ENCODE data around the gene TLCD3B. TPM values are rescaled to one million over a fixed set of nuclear protein-coding genes. Genes with fewer than 3 reads are reported as not detected.

The TLCD3B gene
- total RNA-seq, 1 donor from 2014 or later = not detected

DNA sequence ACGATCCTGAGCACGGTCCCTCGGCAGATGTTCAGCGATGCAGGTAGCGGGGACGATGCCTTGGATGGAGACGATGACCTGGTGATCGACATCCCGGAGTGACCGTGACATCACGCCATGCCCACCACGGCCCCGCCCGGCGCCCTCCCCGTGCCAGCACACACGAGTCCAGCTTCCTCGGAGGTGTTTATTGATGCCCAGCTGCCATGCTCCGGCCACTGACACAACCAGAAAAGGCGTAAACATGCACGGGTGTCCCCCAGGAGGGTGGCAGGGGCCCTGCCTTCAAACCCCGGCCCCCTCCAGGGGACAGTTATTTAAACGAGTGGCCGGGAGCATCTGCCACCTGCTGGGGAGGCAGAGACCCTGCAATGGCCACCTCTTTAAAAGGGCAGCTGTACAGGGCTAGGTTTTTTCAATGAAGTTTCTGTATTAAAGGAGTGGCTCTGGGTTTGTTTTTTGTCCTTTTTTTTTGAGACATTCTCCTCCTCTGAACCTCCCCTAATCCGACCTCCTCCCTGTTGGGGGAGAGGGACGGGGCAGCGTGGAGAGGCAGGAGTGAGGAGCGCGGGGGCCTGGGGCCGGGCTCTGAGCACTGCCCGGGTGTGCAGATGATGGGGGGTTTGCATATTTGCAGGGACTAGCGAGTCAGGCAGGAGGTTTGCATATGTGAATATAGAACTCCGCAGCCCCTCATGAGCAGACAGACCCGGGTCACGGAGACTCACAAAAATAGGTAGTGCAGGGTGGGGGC, 25.6 kb downstream of the TLCD3B start:
- DNase-seq (ENCODE audit: low read depth in 2 of 2) = peak; percentile 25 to 61

GRCh38 chr16:30004811-30005242, 26.2 kb downstream of the TLCD3B start:
- no peak for DNase-seq (ENCODE audit: low read depth in 2 of 2)

DNA sequence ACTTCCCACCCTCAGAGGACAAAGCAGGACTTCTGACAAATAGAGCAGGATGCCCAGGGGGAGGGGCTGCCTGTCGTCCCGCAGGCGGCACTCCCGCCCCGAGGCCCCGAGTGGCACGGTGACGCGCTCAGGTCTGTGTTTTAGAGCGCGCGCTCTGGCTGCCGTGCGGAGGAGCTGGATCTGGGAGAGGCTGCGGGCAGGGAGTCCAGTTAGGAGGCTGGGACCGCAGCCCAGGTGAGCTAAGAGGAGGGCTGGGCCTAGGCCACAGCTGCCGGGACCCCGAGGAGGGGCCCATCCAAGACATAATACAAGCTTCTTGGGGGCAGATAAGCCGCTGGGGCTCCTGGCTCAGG, 26.7 kb downstream of the TLCD3B start:
- DNase-seq (ENCODE audit: low read depth in 2 of 2) = no peak

GRCh38 chr16:30003670-30004423, 27.2 kb downstream of the TLCD3B start:
- no peak for DNase-seq (ENCODE audit: low read depth in 2 of 2)

- DNase-seq (ENCODE audit: low read depth in 2 of 2) = no peak
These were observed 28.3 kb downstream of the TLCD3B start for GRCh38 chr16:30002614-30003346.

DNA sequence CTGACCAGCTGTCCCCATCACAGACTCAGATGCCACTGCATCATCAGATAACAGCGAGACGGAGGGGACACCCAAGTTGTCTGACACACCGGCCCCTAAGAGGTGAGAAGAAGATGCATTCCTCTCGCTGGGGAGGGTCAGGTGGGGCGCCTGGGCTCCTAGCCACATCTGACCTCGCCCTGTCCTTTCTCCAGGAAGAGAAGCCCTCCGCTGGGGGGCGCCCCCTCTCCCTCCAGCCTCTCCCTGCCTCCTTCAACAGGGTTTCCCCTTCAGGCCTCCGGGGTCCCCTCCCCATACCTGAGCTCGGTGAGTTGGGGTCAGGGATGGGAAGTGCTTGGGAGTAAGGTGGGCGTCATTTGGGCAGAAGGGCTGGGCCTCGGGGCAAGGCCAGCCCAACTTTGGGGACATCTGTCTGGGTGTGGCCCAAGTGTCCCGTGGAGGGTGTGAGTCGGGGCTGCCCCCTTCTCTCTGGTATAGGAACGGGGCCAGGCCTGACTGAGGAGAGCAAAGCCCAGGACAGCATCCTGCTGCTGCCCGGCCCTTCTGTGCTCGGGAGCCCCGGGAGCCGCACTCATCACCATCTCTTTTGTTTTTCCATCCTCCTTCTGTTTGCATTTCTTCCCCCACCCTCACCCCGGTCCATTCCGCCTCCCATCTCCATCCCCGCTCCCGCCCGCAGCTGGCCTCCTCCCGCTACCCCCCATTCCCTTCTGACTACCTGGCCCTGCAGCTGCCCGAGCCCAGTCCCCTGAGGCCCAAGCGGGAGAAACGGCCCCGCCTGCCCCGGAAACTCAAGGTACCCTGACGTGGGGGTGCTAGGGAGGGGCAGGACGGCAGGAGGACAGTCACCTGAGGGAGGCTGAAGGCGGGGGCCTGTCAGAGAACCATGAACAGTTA, 30.1 kb downstream of the TLCD3B start:
- DNase-seq (ENCODE audit: low read depth in 2 of 2) = no peak

DNA sequence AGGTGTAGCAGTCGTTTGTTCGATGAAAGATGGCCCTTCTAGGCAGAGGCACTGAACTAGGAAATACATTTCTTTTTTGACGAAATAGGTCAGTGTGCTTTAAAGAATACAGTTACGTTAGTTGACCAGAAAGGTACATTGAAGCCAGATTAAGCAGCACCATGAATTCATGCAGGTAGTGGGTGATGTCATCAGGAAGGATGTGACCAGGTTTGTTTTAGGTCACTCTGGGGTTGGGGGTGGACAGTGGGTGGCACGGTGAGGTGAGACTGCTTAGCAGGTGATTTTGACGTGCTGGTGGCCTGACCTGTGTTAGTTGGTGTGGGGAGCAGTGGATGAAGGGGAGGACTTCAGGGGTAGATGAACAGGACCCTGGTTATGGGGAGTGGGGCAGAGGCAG, 31.5 kb downstream of the TLCD3B start:
- DNase-seq (ENCODE audit: low read depth in 2 of 2) = no peak

DNA sequence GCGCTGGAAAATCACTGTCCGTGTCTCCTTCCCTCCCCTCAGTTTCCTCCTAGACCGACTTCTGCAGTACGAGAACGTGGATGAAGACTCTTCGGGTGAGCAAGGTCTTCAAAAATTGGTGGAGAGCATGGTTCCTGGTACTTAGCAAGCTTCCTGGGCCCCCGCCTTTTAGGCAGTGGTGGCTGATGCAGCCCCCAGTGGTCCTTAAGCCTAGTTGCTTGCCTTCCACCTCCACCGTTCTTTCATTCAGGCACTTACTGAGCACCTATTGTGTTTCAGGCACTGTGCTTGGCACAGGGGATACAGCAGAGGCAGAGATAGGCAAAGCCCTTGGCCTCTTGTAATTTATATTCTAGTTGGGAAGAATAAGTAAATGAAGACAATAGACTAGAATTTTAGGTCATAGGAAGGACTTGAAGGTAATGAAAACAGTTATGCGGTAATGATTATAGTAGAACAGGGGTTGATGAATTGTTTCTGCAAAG, 34.3 kb downstream of the TLCD3B start:
- DNase-seq (ENCODE audit: low read depth in 2 of 2) = no peak

- DNase-seq (ENCODE audit: low read depth in 2 of 2) = peak; percentile 89 to 96
These were observed 34.9 kb downstream of the TLCD3B start, which contains the start of gene INO80E for GRCh38 chr16:29995911-29996765. Gene INO80E (plus strand): TSS chr16:29996241. CDS start chr16:29996311, 70 bp downstream.

DNA sequence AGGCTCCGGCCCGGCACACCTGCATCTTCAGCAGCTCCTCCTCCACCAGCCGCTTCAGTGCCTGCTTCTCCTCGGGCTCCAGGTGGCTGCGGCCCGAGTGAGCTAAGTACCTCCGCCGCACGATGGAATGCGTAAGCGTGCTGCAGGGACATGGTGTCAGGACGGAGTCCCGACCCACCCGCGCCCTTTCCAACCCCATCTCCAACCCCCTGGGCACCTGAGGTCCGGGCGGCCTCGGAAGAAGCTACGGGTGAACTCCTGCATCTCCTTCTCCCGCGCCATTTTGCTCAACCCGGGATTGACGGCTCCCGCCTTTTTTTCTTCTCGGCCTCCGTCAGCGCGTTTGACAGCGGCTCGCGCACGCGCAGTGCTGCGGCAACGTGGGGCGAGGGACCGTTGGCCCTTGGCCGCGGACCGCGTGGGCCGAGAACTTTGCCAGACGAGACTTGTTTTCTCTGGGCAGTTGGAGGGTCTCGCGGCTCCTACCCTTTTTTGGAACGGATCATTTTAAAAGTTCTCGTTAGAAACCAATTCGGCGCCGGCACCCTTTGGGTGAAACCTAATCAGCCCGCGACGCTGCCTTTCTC, 35.7 kb downstream of the TLCD3B start, which contains the start of gene HIRIP3:
Gene HIRIP3 (minus strand): TSS at position 294 of the 587 bp plus-strand sequence. CDS start 12 bp downstream, at position 282.
- DNase-seq (ENCODE audit: low read depth in 2 of 2) = peak; percentile 52 to 76

GRCh38 chr16:29994600-29995323, 36.3 kb downstream of the TLCD3B start:
- peak in 1 of 2 donors; percentile 32 for DNase-seq (ENCODE audit: low read depth in 2 of 2)

GRCh38 chr16:29993903-29994599, 37.0 kb downstream of the TLCD3B start:
- no peak for DNase-seq (ENCODE audit: low read depth in 2 of 2)

DNA sequence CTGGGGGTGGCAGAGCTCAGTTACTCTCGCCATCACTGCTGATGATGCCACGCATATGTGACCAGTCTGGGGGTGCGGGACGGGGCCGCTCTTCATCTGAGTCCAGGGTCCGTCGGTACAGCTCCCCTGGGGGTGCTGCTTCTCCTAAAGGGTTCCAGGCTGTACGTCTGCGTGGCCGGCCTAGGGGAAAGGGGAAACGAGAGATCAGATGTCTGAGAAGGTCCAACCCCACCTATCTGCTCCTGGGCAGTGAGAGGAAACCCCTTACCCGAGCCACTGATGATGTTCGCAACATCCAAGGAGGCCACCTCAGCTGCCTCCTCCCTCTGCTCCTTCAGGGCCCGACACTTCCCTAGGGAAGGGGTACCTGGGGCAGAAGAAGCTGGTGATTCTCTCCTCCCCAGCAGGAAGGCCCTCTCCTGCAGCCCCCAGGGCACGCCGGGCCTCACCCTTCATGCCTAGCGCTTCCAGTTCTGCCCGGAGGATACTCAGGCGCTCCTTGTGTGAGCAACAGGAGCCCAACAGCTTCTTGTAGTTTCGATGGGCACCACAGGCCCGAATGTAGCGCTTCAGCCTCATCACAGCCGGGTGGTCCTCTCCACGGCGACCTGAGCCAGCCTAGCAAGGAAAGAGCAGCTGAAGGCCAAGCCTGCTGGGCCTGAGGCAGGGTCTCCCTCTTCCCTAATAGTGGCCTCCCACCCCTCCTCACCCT, 37.7 kb downstream of the TLCD3B start:
- DNase-seq (ENCODE audit: low read depth in 2 of 2) = no peak

GRCh38 chr16:29992344-29992967, 38.6 kb downstream of the TLCD3B start:
- DNase-seq (ENCODE audit: low read depth in 2 of 2) = no peak

DNA sequence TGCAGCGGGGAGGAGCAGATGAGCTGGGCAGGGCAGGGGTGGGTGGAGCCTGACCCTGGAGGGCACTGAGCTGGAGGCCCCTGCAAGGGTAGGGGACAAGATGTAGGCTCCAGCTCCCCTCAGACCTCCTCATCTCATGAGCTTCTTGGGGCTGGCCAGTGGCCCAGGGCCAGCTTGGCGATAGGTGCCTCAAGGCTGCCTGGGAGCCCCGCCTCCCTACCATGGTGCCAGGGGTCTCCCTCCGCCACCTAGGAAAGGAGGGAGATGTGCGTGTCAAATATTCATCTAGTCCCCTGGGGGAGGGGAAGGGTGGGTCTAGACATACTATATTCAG, 39.5 kb downstream of the TLCD3B start:
- DNase-seq (ENCODE audit: low read depth in 2 of 2) = no peak

- no peak for DNase-seq (ENCODE audit: low read depth in 2 of 2)
These were observed 40.0 kb downstream of the TLCD3B start for GRCh38 chr16:29990883-29991570.

GRCh38 chr16:29990034-29990433, 41.0 kb downstream of the TLCD3B start:
- no peak for DNase-seq (ENCODE audit: low read depth in 2 of 2)
